Uterus (tissue), 4 donors: Measurements from ENCODE around the gene ARHGEF10L. TPM values are rescaled to one million over a fixed set of nuclear protein-coding genes. Genes with fewer than 3 reads are reported as not detected.

Source experiments
- DNase-seq, 2 donors: peaks; one replicate each; pipeline ENCODE4 v3.0.0-alpha.2; 2019 to 2020
- H3K27ac ChIP-seq, 2 donors: fragments of 200-600 bp; sonication (generic); 1 replicate in 1 of 2; 2 replicates in 1 of 2; pipeline ENCODE4 v1.5.1; 2016 to 2018
- H3K27me3 ChIP-seq, 2 donors: fragments of 200-600 bp; sonication (generic); one replicate each; pipeline ENCODE4 v1.5.1; 2018 to 2019; ENCODE audit warnings: control low read depth in 1 of 2
- H3K36me3 ChIP-seq, 2 donors: fragments of 200-600 bp; sonication (generic); one replicate each; pipeline ENCODE4 v1.5.1; 2019; ENCODE audit warnings: control low read depth in 1 of 2
- H3K4me1 ChIP-seq, 2 donors: fragments of 200-600 bp; sonication (generic); one replicate each; pipeline ENCODE4 v1.5.1; 2018 to 2019; ENCODE audit warnings: control low read depth in 1 of 2
- H3K4me3 ChIP-seq, 2 donors: fragments of 200-600 bp; sonication (generic); 1 replicate in 1 of 2; 2 replicates in 1 of 2; pipeline ENCODE4 v1.5.1; 2018 to 2019; ENCODE audit warnings: mild to moderate bottlenecking in 1 of 2
- H3K9me3 ChIP-seq, 2 donors: fragments of 200-600 bp; sonication (generic); one replicate each; pipeline ENCODE4 v1.5.1; 2019; ENCODE audit warnings: control low read depth in 1 of 2
- CTCF ChIP-seq, 4 experiments: fragments of 200-600 bp in 2 of 4; fragments of 450-650 bp in 2 of 4; sonication (generic) in 2 of 4; IDR thresholded peaks; one replicate each; pipeline ENCODE4 v1.5.1; 2016 to 2019; ENCODE audit warnings: antibody characterized with exemption in 4 of 4, mild to moderate bottlenecking in 2 of 4, moderate library complexity in 1 of 4
- POLR2A ChIP-seq, 2 donors: fragments of 450-650 bp; IDR thresholded peaks; one replicate each; pipeline ENCODE4 v1.6.1; 2016; ENCODE audit warnings: antibody characterized with exemption in 2 of 2, mild to moderate bottlenecking in 1 of 2, moderate library complexity in 1 of 2
- intact Hi-C: fragments of 100-400 bp; cut with DNase I; formaldehyde crosslinking; loops from one replicate; pipeline ENCODE4 v1.15.1; 2023; ENCODE audit warnings: low total_unique reads
- total RNA-seq, 4 donors: library from RNA; depleted of rRNA in 3 of 4; stranded (reverse); fragments of >200 nt in 3 of 4; gene quantifications; one replicate each; pipeline versions ENCODE4 v1.1.0 to v1.2.4, GENCODE V29; 2014 to 2023
- donor health status: DM: yes; HTN: yes; CAD: no.

ARHGEF10L gene
- total RNA-seq, 4 donors from 2014 or later = 5.6 to 61.9 (median 19.1) TPM

- intact Hi-C loops = loop anchor here (5.0 kb wide), 1 partner anchor 103 kb away; no protein-coding TSS in a partner anchor
- TF ChIP-seq CTCF (IDR thresholded peaks at IDR 0.05) = no peak
- TF ChIP-seq POLR2A (IDR thresholded peaks at IDR 0.05) = no peak
- DNase-seq = peak; percentile 52 to 63
- Histone ChIP-seq H3K27me3 (no peaks in the 10 kb centered on the region), H3K27ac (peak overlapping the region; percentile 49 to 57), H3K4me1 (no peaks in the 10 kb centered on the region), H3K36me3 (no peaks in the 10 kb centered on the region), H3K9me3 (no peaks in the 10 kb centered on the region), H3K4me3 (no peak overlapping the region)
These were observed 66.3 kb downstream of the ARHGEF10L start for GRCh38 chr1:17605582-17606344.

- Histone ChIP-seq H3K36me3 (no peaks in the 10 kb centered on the region), H3K4me3 (no peak overlapping the region), H3K27ac (peak overlapping the region; percentile 39 to 57), H3K4me1 (no peaks in the 10 kb centered on the region), H3K27me3 (no peaks in the 10 kb centered on the region), H3K9me3 (no peaks in the 10 kb centered on the region)
- peak; percentile 72 to 75 for DNase-seq
- TF ChIP-seq POLR2A (IDR thresholded peaks at IDR 0.05) = peak in 1 of 2 donors; percentile 9
- peak; percentile 84 to 89 (median 87) for TF ChIP-seq CTCF (IDR thresholded peaks at IDR 0.05)
- intact Hi-C loops = loop anchor here (5.0 kb wide), 1 partner anchor 105 kb away; no protein-coding TSS in a partner anchor
These were observed 67.4 kb downstream of the ARHGEF10L start for GRCh38 chr1:17606826-17607440.

GRCh38 chr1:17607644-17608581 is 68.4 kb downstream of the ARHGEF10L start:
- Histone ChIP-seq H3K4me1 (no peaks in the 10 kb centered on the region), H3K27me3 (no peaks in the 10 kb centered on the region), H3K27ac (no peak overlapping the region), H3K4me3 (no peak overlapping the region), H3K36me3 (no peaks in the 10 kb centered on the region), H3K9me3 (no peaks in the 10 kb centered on the region)
- no peak for DNase-seq
- intact Hi-C loops = loop anchor here (5.0 kb wide), 1 partner anchor 106 kb away; no protein-coding TSS in a partner anchor
- TF ChIP-seq POLR2A (IDR thresholded peaks at IDR 0.05) (no peak), CTCF (IDR thresholded peaks at IDR 0.05) (no peak)

GRCh38 chr1:17609529-17609928 is 70.0 kb downstream of the ARHGEF10L start:
- no peak overlapping the region for H3K4me3 ChIP-seq
- no peak for DNase-seq
- H3K36me3 ChIP-seq = no peaks in the 10 kb centered on the region
- H3K27me3 ChIP-seq = no peaks in the 10 kb centered on the region
- H3K9me3 ChIP-seq = no peaks in the 10 kb centered on the region
- intact Hi-C loops = loop anchor here (5.0 kb wide), 1 partner anchor 107 kb away; no protein-coding TSS in a partner anchor
- no peak overlapping the region for H3K27ac ChIP-seq
- H3K4me1 ChIP-seq = no peaks in the 10 kb centered on the region
- TF ChIP-seq POLR2A (IDR thresholded peaks at IDR 0.05) (no peak), CTCF (IDR thresholded peaks at IDR 0.05) (no peak)
